Activated T-cell treated with anti-CD3 and anti-CD28 coated beads, Interleukin-2, amount 50 U/mL, for 4 hours (primary cell): ENCODE measurements around the gene ZNF500. TPM values are rescaled to one million over a fixed set of nuclear protein-coding genes. Genes with fewer than 3 reads are reported as not detected.
A peak's percentile ranks its signal among the peaks of the same experiment; 100 is the strongest.
"Not testable (repeated sequence)": the region's sequence is repeated elsewhere in the genome, so short reads cannot be mapped to it uniquely, and the experiment has no call there.

Experiments used
- ATAC-seq, 2 donors: fragments of 200-7000 bp; cut with Tn5 transposase; one replicate each; pipeline ENCODE4 v1.10.0; 2021
- DNase-seq: peaks from one replicate; pipeline ENCODE4 v3.0.0-alpha.2; 2020
- H3K27me3 Mint-ChIP-seq: one replicate; pipeline ENCODE4 v1.8.0; 2021; ENCODE audit warnings: low read depth, mixed read lengths
- H3K36me3 Mint-ChIP-seq: one replicate; pipeline ENCODE4 v1.8.0; 2022; ENCODE audit warnings: mixed read lengths; ENCODE audit not compliant: insufficient read depth
- H3K4me1 Mint-ChIP-seq: one replicate; pipeline ENCODE4 v1.8.0; 2021; ENCODE audit warnings: low read depth, mixed read lengths
- H3K4me3 Mint-ChIP-seq: one replicate; pipeline ENCODE4 v1.8.0; 2021; ENCODE audit warnings: mild to moderate bottlenecking, moderate library complexity, mixed read lengths
- H3K9me3 Mint-ChIP-seq: one replicate; pipeline ENCODE4 v1.8.0; 2021; ENCODE audit warnings: mixed read lengths
- total RNA-seq, 3 donors: library from RNA; stranded (reverse); gene quantifications; one replicate each; pipeline ENCODE4 v1.2.1, GENCODE V29; 2021

The ZNF500 gene
- total RNA-seq, 3 donors from 2014 or later: 10.3 to 12.4 (median 12.2) TPM

- Mint-ChIP-seq H3K27me3 (no peaks in the 10 kb centered on the region), H3K4me3 (no peak overlapping the region), H3K36me3 (peaks cover 6% of the 10 kb centered on the region), H3K4me1 (peaks cover 8% of the 10 kb centered on the region), H3K9me3 (no peaks in the 10 kb centered on the region)
- ATAC-seq: no peak
- no peak for DNase-seq
These were observed 18.1 kb downstream of the ZNF500 start for GRCh38 chr16:4748682-4749411.

GRCh38 chr16:4747906-4748681, 18.9 kb downstream of the ZNF500 start:
- ATAC-seq (peak in 1 of 2 donors; percentile 29), DNase-seq (no peak)
- no peaks in the 10 kb centered on the region for H3K9me3 Mint-ChIP-seq
- H3K4me3 Mint-ChIP-seq: peak overlapping the region; percentile 35
- H3K36me3 Mint-ChIP-seq: peaks cover 3% of the 10 kb centered on the region
- peaks cover 12% of the 10 kb centered on the region for H3K4me1 Mint-ChIP-seq
- H3K27me3 Mint-ChIP-seq: no peaks in the 10 kb centered on the region

- H3K36me3 Mint-ChIP-seq: peaks cover 3% of the 10 kb centered on the region
- no peaks in the 10 kb centered on the region for H3K9me3 Mint-ChIP-seq
- no peak for DNase-seq
- peak; percentile 16 to 34 for ATAC-seq
- H3K4me3 Mint-ChIP-seq: no peak overlapping the region
- no peaks in the 10 kb centered on the region for H3K27me3 Mint-ChIP-seq
- H3K4me1 Mint-ChIP-seq: peaks cover 12% of the 10 kb centered on the region
These were observed 19.9 kb downstream of the ZNF500 start for GRCh38 chr16:4746991-4747574.

DNA sequence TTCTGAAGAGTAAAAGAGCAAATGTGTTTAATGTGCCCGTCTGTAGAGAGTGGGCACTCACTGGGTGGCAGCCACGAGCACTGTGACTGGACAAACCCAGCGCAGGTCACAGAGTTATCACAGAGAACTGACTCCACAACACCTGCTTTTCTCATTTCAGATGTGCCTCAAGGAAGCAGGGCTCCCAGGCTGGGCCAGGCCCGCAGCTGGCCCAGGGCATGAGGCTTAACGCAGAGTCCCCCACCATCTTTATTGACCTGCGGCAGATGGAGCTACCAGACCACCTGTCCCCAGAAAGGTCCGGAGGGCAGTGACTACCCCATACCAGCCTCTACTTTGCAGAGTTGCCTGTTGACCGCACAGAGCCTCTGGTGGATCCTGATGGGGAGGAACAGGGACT, 20.7 kb downstream of the ZNF500 start:
- ATAC-seq (no peak), DNase-seq (no peak)
- Mint-ChIP-seq H3K36me3 (peaks cover 3% of the 10 kb centered on the region), H3K4me1 (peaks cover 12% of the 10 kb centered on the region), H3K4me3 (no peak overlapping the region), H3K9me3 (no peaks in the 10 kb centered on the region), H3K27me3 (no peaks in the 10 kb centered on the region)

- DNase-seq (no peak), ATAC-seq (no peak)
- H3K4me1 Mint-ChIP-seq: peaks cover 12% of the 10 kb centered on the region
- H3K4me3 Mint-ChIP-seq: no peak overlapping the region
- no peaks in the 10 kb centered on the region for H3K36me3 Mint-ChIP-seq
- H3K27me3 Mint-ChIP-seq: no peaks in the 10 kb centered on the region
- no peaks in the 10 kb centered on the region for H3K9me3 Mint-ChIP-seq
These were observed 21.7 kb downstream of the ZNF500 start for GRCh38 chr16:4745274-4745569.

GRCh38 chr16:4744555-4745273, 22.2 kb downstream of the ZNF500 start:
- no peak overlapping the region for H3K4me3 Mint-ChIP-seq

GRCh38 chr16:4743226-4743878, 23.6 kb downstream of the ZNF500 start:
- Mint-ChIP-seq H3K27me3 (no peaks in the 10 kb centered on the region), H3K4me1 (peaks cover 9% of the 10 kb centered on the region), H3K9me3 (no peaks in the 10 kb centered on the region), H3K4me3 (peak overlapping the region; percentile 58), H3K36me3 (no peaks in the 10 kb centered on the region)
- DNase-seq (no peak), ATAC-seq (peak in 1 of 2 donors; percentile 25)

More at GRCh38 chr16:4744555-4745273, 22.2 kb downstream of the ZNF500 start:
- Mint-ChIP-seq H3K36me3 (no peaks in the 10 kb centered on the region), H3K27me3 (no peaks in the 10 kb centered on the region), H3K4me1 (peaks cover 12% of the 10 kb centered on the region), H3K9me3 (no peaks in the 10 kb centered on the region)
- no peak for ATAC-seq
- DNase-seq: no peak

GRCh38 chr16:4738370-4738769, 28.6 kb downstream of the ZNF500 start:
- DNase-seq, H3K4me3 Mint-ChIP-seq, H3K9me3 Mint-ChIP-seq, H3K36me3 Mint-ChIP-seq, ATAC-seq, H3K27me3 Mint-ChIP-seq: not testable (repeated sequence)
- peaks cover 11% of the 10 kb centered on the region for H3K4me1 Mint-ChIP-seq

DNA sequence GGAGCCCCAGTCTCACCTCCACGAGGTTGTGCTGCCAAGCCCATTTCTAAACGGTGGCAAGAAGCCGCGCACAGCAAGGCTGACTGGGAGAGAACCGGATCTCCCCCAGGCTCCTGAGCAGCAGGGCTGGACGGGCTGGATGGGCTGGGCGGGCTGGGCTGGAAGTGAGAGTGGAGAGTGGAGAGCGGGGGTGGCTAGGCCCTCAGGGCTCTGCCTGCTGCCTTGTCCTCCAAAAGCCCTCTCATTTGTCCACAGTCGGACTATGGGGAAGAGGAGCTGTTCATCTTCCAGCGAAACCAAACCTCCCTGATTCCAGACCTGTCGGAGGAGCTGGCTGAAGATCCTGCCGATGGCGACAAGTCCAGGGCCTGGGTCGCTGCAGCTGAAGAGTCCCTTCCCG, 29.4 kb downstream of the ZNF500 start:
- H3K4me1 Mint-ChIP-seq: peaks cover 16% of the 10 kb centered on the region
- no peaks in the 10 kb centered on the region for H3K36me3 Mint-ChIP-seq
- no peak for DNase-seq
- no peaks in the 10 kb centered on the region for H3K9me3 Mint-ChIP-seq
- ATAC-seq: no peak
- peaks cover 2% of the 10 kb centered on the region for H3K27me3 Mint-ChIP-seq
- no peak overlapping the region for H3K4me3 Mint-ChIP-seq

DNA sequence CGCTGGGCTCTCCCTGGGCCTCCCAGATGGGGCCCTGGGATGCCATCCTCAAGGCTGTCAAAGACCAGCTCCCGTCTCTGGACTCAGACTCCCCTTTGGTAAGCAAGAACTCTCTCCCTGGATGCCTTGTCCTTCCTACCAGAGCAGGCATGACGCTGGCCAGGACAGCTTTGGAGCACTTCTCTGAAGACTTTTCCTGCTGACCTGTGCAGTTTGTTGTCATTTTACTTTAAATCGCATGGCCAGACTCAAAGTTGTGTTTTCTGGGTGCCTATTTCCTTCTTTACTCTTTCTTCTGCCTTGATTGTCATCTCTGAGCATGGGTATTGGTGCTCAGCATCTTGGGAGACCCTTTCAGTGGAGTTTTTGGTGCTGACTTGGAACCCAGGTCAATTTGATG, 30.4 kb downstream of the ZNF500 start:
- no peak overlapping the region for H3K4me3 Mint-ChIP-seq
- H3K27me3 Mint-ChIP-seq: peaks cover 2% of the 10 kb centered on the region
- no peaks in the 10 kb centered on the region for H3K36me3 Mint-ChIP-seq
- ATAC-seq (no peak), DNase-seq (no peak)
- H3K9me3 Mint-ChIP-seq: no peaks in the 10 kb centered on the region
- peaks cover 16% of the 10 kb centered on the region for H3K4me1 Mint-ChIP-seq

- no peaks in the 10 kb centered on the region for H3K9me3 Mint-ChIP-seq
- no peaks in the 10 kb centered on the region for H3K36me3 Mint-ChIP-seq
- peak overlapping the region; percentile 91 for H3K4me3 Mint-ChIP-seq
- peaks cover 16% of the 10 kb centered on the region for H3K4me1 Mint-ChIP-seq
- ATAC-seq (peak; percentile 76 to 80), DNase-seq (peak; percentile 92)
- peaks cover 2% of the 10 kb centered on the region for H3K27me3 Mint-ChIP-seq
These were observed 32.0 kb downstream of the ZNF500 start for GRCh38 chr16:4734730-4735535.

GRCh38 chr16:4734063-4734729, 32.8 kb downstream of the ZNF500 start, which contains the start of the genes ANKS3 and DNAAF8:
TSS of gene ANKS3 (minus strand) at chr16:4734271. CDS start at chr16:4730149, 4,122 bp downstream.
TSS of gene DNAAF8 (plus strand) at chr16:4734537. CDS start at chr16:4736515, 1,978 bp downstream.
- no peaks in the 10 kb centered on the region for H3K9me3 Mint-ChIP-seq
- ATAC-seq (peak; percentile 84 to 86), DNase-seq (peak; percentile 71)
- H3K27me3 Mint-ChIP-seq: peaks cover 2% of the 10 kb centered on the region
- peaks cover 16% of the 10 kb centered on the region for H3K4me1 Mint-ChIP-seq
- no peaks in the 10 kb centered on the region for H3K36me3 Mint-ChIP-seq
- H3K4me3 Mint-ChIP-seq: peak within 1 kb of the TSS; percentile 91

DNA sequence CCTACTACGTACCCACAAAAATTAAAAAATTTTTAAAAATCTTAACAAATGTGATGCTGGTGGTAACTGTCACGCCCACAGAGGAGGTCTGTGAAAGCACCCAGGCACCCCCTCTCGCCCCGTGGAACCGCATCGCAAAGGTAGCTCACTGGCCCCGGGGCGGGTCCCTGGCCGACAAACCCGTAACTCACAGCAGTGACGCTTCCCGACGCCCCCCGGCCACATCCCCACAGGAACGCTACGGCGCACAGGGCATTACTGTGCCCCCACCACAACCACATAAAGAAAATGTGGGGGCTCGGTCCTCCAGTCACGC, 33.3 kb downstream of the ZNF500 start:
- Mint-ChIP-seq H3K36me3 (no peaks in the 10 kb centered on the region), H3K27me3 (peaks cover 2% of the 10 kb centered on the region), H3K9me3 (no peaks in the 10 kb centered on the region), H3K4me1 (peaks cover 16% of the 10 kb centered on the region), H3K4me3 (peak overlapping the region; percentile 91)
- DNase-seq: peak; percentile 23
- ATAC-seq: peak; percentile 5 to 25
